Measurements from ENCODE around the gene CDCA5. TPM values are rescaled to one million over a fixed set of nuclear protein-coding genes. Genes with fewer than 3 reads are reported as not detected.

CDCA5 gene
- total RNA-seq, 1 donor from 2014 or later: 2.6 TPM

DNA sequence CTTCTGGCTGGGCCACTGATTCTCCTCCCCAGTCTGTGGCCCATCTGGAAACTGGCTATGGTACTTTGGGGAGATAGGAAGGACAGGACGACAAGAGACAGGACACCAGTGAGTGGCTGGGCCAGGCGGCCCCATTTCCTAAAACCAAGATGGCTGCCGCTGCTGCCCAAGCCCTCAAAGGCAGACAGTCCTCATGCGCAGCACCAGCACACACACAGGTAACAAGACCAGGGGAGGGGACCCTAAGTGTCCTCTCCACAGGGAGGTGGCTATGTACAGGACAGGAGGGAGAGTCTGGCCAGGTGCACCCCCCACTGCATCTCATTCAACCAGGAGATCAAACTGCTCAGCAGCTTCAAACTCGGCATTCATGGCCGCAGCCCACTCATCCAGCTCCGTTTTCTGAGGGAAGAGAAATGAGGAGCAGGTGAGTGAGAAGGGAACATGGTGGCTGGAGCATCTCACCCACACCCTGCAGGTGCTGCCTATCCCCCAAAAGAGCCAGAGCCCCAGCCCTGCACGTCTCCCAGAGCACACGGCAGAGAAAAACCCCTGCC, 5.0 kb downstream of the CDCA5 start:
- no peak for DNase-seq

DNA sequence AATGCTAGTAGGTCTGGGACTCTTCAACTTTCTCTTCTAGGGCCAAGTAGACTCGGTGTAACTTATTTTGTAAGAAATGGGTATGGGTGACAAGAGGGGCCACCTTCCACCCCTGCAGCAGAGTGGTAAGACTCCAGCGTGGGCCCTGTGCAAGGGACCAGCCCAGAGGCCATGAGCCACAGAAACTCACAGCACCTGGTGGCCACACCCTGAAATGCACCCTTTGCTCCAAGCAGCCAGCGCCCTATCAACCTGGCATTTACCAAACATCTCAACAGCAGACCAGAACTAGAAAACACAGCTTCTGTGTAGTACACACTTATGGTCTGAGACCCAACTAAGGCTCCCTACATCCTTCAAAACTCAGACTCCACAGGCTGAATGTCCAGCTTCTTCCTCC, 5.7 kb downstream of the CDCA5 start:
- ATAC-seq (ENCODE audit: low read depth): peak; percentile 99
- ChIA-PET CTCF (interaction anchor here (1.4 to 1.9 kb wide), 2 partner anchors 64 to 230 kb away, joined by 3 to 6 read pairs; partner anchors contain the start of gene ARL2), POLR2A (interaction anchor here (0.6 to 1.0 kb wide), 3 partner anchors 15 to 39 kb away, joined by 3 to 7 read pairs (median 5); partner anchors contain the start of genes VPS51 and ZNHIT2)
- Mint-ChIP-seq H3K4me1 (peaks cover 10% of the 10 kb centered on the region), H3K27me3 (no peaks in the 10 kb centered on the region), H3K4me3 (no peak overlapping the region), H3K9me3 (no peaks in the 10 kb centered on the region), H3K27ac (peak overlapping the region; percentile 41), H3K36me3 (ENCODE audit: low read depth) (no peaks in the 10 kb centered on the region)
- DNase-seq: peak; percentile 51
- TF ChIP-seq, protein P1, sequence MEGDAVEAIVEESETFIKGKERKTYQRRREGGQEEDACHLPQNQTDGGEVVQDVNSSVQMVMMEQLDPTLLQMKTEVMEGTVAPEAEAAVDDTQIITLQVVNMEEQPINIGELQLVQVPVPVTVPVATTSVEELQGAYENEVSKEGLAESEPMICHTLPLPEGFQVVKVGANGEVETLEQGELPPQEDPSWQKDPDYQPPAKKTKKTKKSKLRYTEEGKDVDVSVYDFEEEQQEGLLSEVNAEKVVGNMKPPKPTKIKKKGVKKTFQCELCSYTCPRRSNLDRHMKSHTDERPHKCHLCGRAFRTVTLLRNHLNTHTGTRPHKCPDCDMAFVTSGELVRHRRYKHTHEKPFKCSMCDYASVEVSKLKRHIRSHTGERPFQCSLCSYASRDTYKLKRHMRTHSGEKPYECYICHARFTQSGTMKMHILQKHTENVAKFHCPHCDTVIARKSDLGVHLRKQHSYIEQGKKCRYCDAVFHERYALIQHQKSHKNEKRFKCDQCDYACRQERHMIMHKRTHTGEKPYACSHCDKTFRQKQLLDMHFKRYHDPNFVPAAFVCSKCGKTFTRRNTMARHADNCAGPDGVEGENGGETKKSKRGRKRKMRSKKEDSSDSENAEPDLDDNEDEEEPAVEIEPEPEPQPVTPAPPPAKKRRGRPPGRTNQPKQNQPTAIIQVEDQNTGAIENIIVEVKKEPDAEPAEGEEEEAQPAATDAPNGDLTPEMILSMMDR (IDR thresholded peaks at IDR 0.05): no peak
- intact Hi-C loops (cut with micrococcal nuclease): loop anchor here (1.0 kb wide), 3 partner anchors 51 to 231 kb away; partner anchors contain the start of gene SNX15

More for the DNA sequence above, 5.0 kb downstream of the CDCA5 start:
- peaks cover 1% of the 10 kb centered on the region for H3K36me3 Mint-ChIP-seq (ENCODE audit: low read depth)
- no peaks in the 10 kb centered on the region for H3K27me3 Mint-ChIP-seq
- H3K4me3 Mint-ChIP-seq: no peak overlapping the region
- ATAC-seq (ENCODE audit: low read depth): no peak
- ChIA-PET POLR2A (interaction anchor here (0.6 to 1.0 kb wide), 4 partner anchors 14 to 43 kb away, joined by 3 to 7 read pairs (median 6); partner anchors contain the start of genes FAU, VPS51 and ZNHIT2), CTCF (interaction anchor here (1.4 to 1.9 kb wide), 2 partner anchors 64 to 231 kb away, joined by 3 to 6 read pairs; partner anchors contain the start of gene ARL2)
- H3K9me3 Mint-ChIP-seq: no peaks in the 10 kb centered on the region
- TF ChIP-seq, protein P1 (IDR thresholded peaks at IDR 0.05): no peak
- peaks cover 14% of the 10 kb centered on the region for H3K4me1 Mint-ChIP-seq
- H3K27ac Mint-ChIP-seq: peak overlapping the region; percentile 41
- intact Hi-C loops (cut with micrococcal nuclease): loop anchor here (1.0 kb wide), 3 partner anchors 52 to 232 kb away; partner anchors contain the start of gene SNX15

GRCh38 chr11:65077451-65077850, 6.4 kb downstream of the CDCA5 start:
- H3K27me3 Mint-ChIP-seq: no peaks in the 10 kb centered on the region
- intact Hi-C loops (cut with micrococcal nuclease): no loop called here
- peaks cover 10% of the 10 kb centered on the region for H3K4me1 Mint-ChIP-seq
- no peak overlapping the region for H3K4me3 Mint-ChIP-seq
- H3K9me3 Mint-ChIP-seq: no peaks in the 10 kb centered on the region
- TF ChIP-seq, protein P1 (IDR thresholded peaks at IDR 0.05): no peak
- no peaks in the 10 kb centered on the region for H3K36me3 Mint-ChIP-seq (ENCODE audit: low read depth)
- CTCF ChIA-PET: interaction anchor here (1.4 to 1.9 kb wide), 3 partner anchors 33 to 229 kb away, joined by 3 to 7 read pairs (median 6); partner anchors contain the start of gene ARL2
- H3K27ac Mint-ChIP-seq: no peak overlapping the region
- no peak for ATAC-seq (ENCODE audit: low read depth)
- DNase-seq: no peak
- POLR2A ChIA-PET: interaction anchor here (0.6 kb wide), 1 partner anchor 67 kb away, joined by 7 read pairs; no protein-coding TSS in a partner anchor

DNA sequence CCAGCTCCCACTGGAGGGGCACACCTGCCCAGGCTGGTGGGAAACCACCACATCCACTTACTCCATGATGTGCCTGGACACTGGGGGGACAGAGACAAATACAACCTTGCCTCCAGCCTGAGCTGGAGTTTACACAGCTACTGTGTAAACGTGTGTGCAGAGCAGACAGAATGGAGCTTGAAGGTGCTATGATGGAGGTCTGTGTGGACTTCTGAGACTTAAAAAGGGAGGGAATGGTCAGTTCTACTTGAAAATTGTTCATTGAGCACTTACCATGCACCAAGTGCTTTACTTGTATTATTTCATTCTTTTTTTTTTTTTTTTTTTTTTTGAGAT, 11.2 kb downstream of the CDCA5 start:
- DNase-seq (no peak), ATAC-seq (ENCODE audit: low read depth) (no peak)
- Mint-ChIP-seq H3K36me3 (ENCODE audit: low read depth) (no peaks in the 10 kb centered on the region), H3K9me3 (no peaks in the 10 kb centered on the region), H3K27ac (no peak overlapping the region), H3K4me1 (peaks cover 4% of the 10 kb centered on the region), H3K4me3 (no peak overlapping the region), H3K27me3 (no peaks in the 10 kb centered on the region)
- intact Hi-C loops (cut with micrococcal nuclease): no loop called here
- ChIA-PET CTCF (no interaction called here), POLR2A (interaction anchor here (0.7 kb wide), 1 partner anchor 115 kb away, joined by 10 read pairs; no protein-coding TSS in a partner anchor)
- TF ChIP-seq, protein P1 (IDR thresholded peaks at IDR 0.05): no peak

DNA sequence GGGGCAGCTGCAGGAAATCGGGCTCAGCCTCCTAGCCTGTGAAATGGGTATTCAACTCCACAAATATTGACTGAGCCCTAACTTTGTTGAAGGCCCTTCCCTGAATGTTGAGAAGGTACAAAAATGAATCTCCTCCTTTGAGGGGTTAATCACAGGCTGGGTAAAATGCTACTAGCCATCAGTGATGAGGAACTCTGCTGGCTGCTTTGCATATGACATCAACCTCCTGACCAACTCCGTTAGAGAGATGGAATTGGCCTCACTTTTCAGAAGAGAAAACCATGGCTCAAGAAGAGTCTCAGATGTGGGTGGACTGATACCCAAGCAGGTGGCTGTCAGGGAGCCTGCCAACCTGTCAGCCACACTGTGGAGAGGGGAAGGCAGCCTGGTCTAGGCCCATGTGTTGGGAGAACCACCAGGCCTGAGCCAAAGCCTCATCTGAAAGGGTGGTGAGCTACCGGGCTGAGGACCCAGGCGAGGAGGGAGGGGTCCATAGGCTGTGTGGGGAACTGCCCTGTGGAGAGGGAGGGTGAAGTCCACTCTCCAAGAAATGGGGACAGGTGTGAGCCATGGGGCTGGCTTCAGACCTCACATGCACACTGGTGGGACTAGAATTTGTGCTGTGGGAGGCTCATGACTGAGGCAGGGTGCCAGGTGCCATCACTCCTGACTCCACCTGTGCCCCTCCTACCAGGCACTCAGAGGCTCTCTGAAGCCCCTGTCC, 11.8 kb downstream of the CDCA5 start:
- Mint-ChIP-seq H3K9me3 (no peaks in the 10 kb centered on the region), H3K4me1 (peaks cover 4% of the 10 kb centered on the region), H3K27me3 (no peaks in the 10 kb centered on the region), H3K4me3 (no peak overlapping the region), H3K36me3 (ENCODE audit: low read depth) (no peaks in the 10 kb centered on the region), H3K27ac (no peak overlapping the region)
- CTCF ChIA-PET: no interaction called here
- intact Hi-C loops (cut with micrococcal nuclease): no loop called here
- ATAC-seq (ENCODE audit: low read depth): no peak
- no peak for DNase-seq
- TF ChIP-seq, protein P1 (IDR thresholded peaks at IDR 0.05): no peak
- POLR2A ChIA-PET: interaction anchor here (0.6 to 0.7 kb wide), 2 partner anchors 114 to 242 kb away, joined by 4 to 10 read pairs; partner anchors contain the start of gene CDC42EP2
